ENCODE results near the gene KCNT2.

- TF ChIP-seq CTCF (IDR thresholded peaks at IDR 0.05) (no peak), POLR2A (IDR thresholded peaks at IDR 0.05) (no peak)
These were observed 167.5 kb downstream of the KCNT2 start for GRCh38 chr1:196440711-196441110.

Data from Peyer's patch (tissue), 4 donors.